Memory B cell (primary cell): ENCODE measurements around the gene BTG4.

ENCODE experiments used
- ATAC-seq: fragments of 150-1000 bp; cut with Tn5 transposase; 2 replicates; pipeline ENCODE4 v1.10.0; 2021; ENCODE audit warnings: low read depth, mild to moderate bottlenecking, moderate library complexity
- DNase-seq, 2 donors: peaks; one replicate each; pipeline ENCODE4 v3.0.0; 2022; ENCODE audit warnings: low spot score in 2 of 2
- H3K27ac Mint-ChIP-seq: one replicate; pipeline ENCODE4 v1.8.0; 2022; ENCODE audit warnings: mild to moderate bottlenecking, moderate library complexity, mixed read lengths
- H3K27me3 Mint-ChIP-seq: one replicate; pipeline ENCODE4 v1.8.0; 2022; ENCODE audit warnings: mixed read lengths
- H3K36me3 Mint-ChIP-seq: one replicate; pipeline ENCODE4 v1.8.0; 2022; ENCODE audit warnings: mild to moderate bottlenecking, mixed read lengths
- H3K4me1 Mint-ChIP-seq: one replicate; pipeline ENCODE4 v1.8.0; 2022; ENCODE audit warnings: mixed read lengths
- H3K4me3 Mint-ChIP-seq: one replicate; pipeline ENCODE4 v1.8.0; 2022; ENCODE audit warnings: mild to moderate bottlenecking, moderate library complexity, mixed read lengths
- H3K9me3 Mint-ChIP-seq: one replicate; pipeline ENCODE4 v1.8.0; 2022; ENCODE audit warnings: mixed read lengths

BTG4 gene

DNA sequence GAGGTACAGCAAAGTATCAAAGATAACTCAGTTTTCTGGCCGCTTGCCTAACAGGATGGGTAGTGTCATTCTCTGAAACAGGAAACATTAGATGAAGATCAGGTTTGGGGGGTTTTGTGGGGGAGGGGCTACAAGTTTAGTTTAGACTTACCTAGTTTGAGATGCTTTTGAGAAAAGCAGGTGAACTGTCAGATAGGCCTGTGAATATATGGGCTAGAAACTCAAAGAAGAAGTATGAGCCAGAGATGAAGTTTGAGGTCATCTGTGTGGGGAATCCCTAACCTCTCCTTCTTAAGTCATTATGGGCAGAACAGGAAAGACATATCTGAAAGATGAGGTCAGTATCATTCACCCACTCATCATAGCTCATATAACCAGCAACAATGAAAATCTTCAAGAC is 14.3 kb upstream of the BTG4 start:
- ATAC-seq (peak; percentile 85), DNase-seq (no peak)
- H3K36me3 Mint-ChIP-seq, result no peaks in the 10 kb centered on the region
- no peaks in the 10 kb centered on the region for H3K4me1 Mint-ChIP-seq
- H3K27me3 Mint-ChIP-seq, result peaks cover 12% of the 10 kb centered on the region
- H3K4me3 Mint-ChIP-seq, result no peak overlapping the region
- no peaks in the 10 kb centered on the region for H3K9me3 Mint-ChIP-seq
- no peak overlapping the region for H3K27ac Mint-ChIP-seq

DNA sequence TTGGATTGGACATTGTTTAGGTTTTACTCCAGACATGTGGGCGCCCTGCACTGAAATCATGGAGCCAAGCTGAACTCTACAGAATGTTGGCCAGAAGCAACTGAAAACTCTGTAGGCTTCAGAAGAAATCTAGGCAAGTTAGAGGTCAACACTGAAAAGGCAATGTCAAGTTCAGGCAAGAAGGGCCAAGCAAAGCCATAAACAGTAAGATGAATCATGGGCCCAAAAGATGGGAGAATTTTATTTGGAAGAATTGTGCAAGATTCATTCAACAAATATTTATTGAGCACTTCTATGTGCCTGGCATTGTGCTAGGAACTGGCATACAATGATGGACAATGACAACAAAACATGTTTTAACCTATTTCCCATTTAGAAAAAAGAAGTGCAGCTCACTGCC is 13.3 kb upstream of the BTG4 start:
- no peaks in the 10 kb centered on the region for H3K9me3 Mint-ChIP-seq
- no peak for ATAC-seq
- peaks cover 10% of the 10 kb centered on the region for H3K27me3 Mint-ChIP-seq
- H3K27ac Mint-ChIP-seq, result peak overlapping the region; percentile 10
- no peaks in the 10 kb centered on the region for H3K4me1 Mint-ChIP-seq
- no peak for DNase-seq
- H3K4me3 Mint-ChIP-seq, result no peak overlapping the region
- no peaks in the 10 kb centered on the region for H3K36me3 Mint-ChIP-seq

DNA sequence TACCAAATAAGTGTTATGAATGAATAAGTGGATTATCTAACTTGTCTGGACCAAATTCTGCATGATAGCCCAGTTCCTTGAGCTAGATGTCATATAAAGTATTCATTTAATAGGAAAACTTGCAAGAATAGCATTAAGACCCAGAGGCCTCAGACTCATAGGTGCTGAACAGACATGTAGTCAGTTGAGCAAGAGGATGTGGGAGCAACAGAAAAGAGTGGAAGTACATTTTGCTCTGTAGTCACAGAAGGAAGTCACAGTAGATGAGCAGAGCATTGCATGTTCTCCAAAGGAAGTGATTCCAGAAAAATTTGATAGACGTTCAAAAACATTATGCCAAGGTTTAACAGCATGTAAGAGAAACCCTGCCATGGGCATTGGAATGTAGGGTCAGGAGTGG is 11.9 kb upstream of the BTG4 start:
- Mint-ChIP-seq H3K9me3 (no peaks in the 10 kb centered on the region), H3K36me3 (no peaks in the 10 kb centered on the region), H3K4me1 (no peaks in the 10 kb centered on the region), H3K4me3 (no peak overlapping the region), H3K27me3 (peaks cover 10% of the 10 kb centered on the region), H3K27ac (no peak overlapping the region)
- ATAC-seq (no peak), DNase-seq (no peak)

DNA sequence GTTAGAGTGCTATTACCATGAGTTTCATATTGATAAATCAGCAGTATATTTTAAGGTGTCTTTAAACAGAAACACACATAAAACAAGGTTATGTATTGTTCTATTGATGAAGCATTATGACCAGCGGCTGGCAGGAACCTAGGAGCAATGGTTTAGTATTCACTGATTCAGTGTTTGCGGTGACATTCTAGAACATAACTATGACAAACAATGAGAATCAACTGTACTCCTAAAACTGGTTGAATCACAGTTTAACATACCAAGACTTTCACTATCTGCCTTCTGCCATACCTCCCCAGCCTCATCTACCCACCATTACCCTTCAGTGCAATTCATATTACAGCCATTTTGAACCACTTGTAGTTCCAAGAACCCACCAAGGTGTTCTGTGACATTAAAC is 11.2 kb upstream of the BTG4 start:
- ATAC-seq (no peak), DNase-seq (no peak)
- H3K4me3 Mint-ChIP-seq, result no peak overlapping the region
- H3K4me1 Mint-ChIP-seq, result no peaks in the 10 kb centered on the region
- H3K27ac Mint-ChIP-seq, result no peak overlapping the region
- H3K36me3 Mint-ChIP-seq, result no peaks in the 10 kb centered on the region
- peaks cover 10% of the 10 kb centered on the region for H3K27me3 Mint-ChIP-seq
- no peaks in the 10 kb centered on the region for H3K9me3 Mint-ChIP-seq

DNA sequence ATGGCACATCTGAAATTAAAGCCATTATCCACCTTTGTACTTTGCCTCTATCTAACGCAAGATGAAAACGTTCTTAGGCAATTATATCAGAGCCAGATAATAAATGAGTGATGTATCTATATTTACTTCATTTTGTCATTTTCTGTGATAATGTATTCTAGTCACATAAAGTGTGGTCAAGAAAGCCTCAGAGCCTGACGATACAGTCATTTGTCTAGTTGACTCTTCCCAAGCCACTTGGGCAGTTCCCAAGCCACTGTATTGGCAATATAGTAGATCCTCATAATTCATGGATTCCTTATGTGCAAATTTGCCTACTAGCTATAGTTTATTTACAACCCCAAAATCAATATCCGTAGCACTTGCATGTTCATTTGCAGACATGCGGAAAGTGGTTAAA is 10.2 kb upstream of the BTG4 start:
- no peaks in the 10 kb centered on the region for H3K36me3 Mint-ChIP-seq
- peaks cover 10% of the 10 kb centered on the region for H3K27me3 Mint-ChIP-seq
- no peak for DNase-seq
- H3K4me1 Mint-ChIP-seq, result no peaks in the 10 kb centered on the region
- H3K27ac Mint-ChIP-seq, result no peak overlapping the region
- H3K9me3 Mint-ChIP-seq, result no peaks in the 10 kb centered on the region
- ATAC-seq, result no peak
- no peak overlapping the region for H3K4me3 Mint-ChIP-seq

DNA sequence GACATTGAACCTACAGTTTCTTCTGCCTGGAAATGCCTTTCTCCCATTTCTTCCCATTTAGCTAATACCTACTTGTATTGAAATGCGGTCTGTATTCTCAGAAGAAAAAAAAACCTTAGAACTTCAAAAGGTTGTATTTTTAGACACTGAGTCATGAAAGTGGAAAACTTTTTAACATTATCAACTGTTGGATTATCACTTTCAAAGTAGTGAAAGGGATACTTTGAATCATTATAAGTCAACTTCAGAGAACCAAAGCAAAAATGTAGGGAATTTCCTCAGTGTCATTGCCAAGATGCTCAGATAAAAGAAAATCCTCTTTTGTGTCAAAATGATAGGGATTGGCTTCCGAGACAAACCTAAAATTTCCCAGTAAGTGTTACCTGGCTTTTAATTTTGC is 8.9 kb upstream of the BTG4 start:
- Mint-ChIP-seq H3K27ac (no peak overlapping the region), H3K36me3 (no peaks in the 10 kb centered on the region), H3K4me3 (no peak overlapping the region), H3K27me3 (peaks cover 10% of the 10 kb centered on the region), H3K4me1 (no peaks in the 10 kb centered on the region), H3K9me3 (no peaks in the 10 kb centered on the region)
- no peak for DNase-seq
- no peak for ATAC-seq

DNA sequence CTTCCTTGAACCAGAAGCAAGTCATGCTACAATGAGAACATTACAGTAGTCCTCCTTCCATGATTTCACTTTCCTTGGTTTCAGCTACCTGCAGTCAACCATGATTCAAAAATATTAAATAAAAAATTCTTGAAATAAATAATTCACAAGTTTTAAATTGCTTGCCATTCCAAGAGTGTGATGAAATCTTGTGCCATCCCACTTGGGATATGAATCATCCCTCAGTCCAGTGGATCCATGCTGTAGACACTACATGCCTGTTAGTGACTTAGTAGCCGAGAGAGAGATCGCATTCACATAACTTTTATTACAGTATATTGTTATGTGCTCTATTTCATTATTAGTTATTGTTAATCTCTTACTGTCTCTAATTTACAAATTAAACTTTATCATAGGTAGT is 8.4 kb upstream of the BTG4 start:
- no peaks in the 10 kb centered on the region for H3K9me3 Mint-ChIP-seq
- no peak for ATAC-seq
- H3K4me3 Mint-ChIP-seq, result no peak overlapping the region

DNA sequence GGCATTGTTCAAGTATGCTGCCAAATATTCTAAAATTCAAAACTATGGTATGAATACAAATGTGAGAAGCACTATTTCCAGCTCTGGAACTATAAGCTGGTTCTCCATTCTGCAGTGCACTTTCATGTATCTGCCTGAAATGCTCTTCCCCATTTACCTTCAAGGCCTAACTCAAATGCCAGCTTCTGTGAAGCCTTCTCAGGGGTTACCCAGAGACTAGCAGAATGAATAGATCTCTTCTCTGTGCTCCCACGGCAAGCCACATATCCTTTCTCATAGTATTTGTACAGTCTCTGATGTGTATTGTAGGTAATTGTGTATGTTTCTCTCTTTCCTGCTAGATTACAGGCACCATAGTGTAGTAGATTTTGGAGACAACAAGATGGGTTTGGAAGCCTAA is 6.5 kb upstream of the BTG4 start:
- H3K27me3 Mint-ChIP-seq, result peaks cover 5% of the 10 kb centered on the region
- peaks cover 2% of the 10 kb centered on the region for H3K4me1 Mint-ChIP-seq
- DNase-seq (no peak), ATAC-seq (no peak)
- H3K27ac Mint-ChIP-seq, result no peak overlapping the region
- no peak overlapping the region for H3K4me3 Mint-ChIP-seq
- H3K9me3 Mint-ChIP-seq, result no peaks in the 10 kb centered on the region
- H3K36me3 Mint-ChIP-seq, result no peaks in the 10 kb centered on the region

More for the DNA sequence above, 8.4 kb upstream of the BTG4 start:
- Mint-ChIP-seq H3K27me3 (peaks cover 7% of the 10 kb centered on the region), H3K36me3 (no peaks in the 10 kb centered on the region), H3K4me1 (no peaks in the 10 kb centered on the region), H3K27ac (no peak overlapping the region)
- DNase-seq, result no peak

DNA sequence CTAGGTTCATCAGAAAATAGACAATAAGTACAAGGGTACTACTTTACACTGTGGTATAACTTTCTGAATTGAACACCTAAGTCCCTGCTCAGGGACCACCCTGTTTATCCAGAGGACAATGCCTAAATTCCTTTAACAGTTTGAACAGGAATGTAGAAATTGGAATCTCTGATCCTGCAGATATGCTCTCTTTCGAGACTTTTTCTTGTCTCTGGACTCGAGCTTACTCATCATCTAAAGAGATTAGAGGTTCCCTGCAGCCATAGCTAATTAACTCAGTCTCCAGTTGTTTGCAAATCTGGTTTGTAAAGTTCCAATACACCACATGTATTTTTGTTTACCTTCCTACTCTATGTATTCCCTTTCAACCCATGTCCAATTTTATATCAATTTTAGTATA is 3.4 kb upstream of the BTG4 start:
- Mint-ChIP-seq H3K36me3 (no peaks in the 10 kb centered on the region), H3K9me3 (no peaks in the 10 kb centered on the region), H3K27ac (no peak overlapping the region), H3K4me1 (peaks cover 7% of the 10 kb centered on the region), H3K27me3 (peaks cover 14% of the 10 kb centered on the region), H3K4me3 (no peak overlapping the region)
- ATAC-seq (no peak), DNase-seq (no peak)

DNA sequence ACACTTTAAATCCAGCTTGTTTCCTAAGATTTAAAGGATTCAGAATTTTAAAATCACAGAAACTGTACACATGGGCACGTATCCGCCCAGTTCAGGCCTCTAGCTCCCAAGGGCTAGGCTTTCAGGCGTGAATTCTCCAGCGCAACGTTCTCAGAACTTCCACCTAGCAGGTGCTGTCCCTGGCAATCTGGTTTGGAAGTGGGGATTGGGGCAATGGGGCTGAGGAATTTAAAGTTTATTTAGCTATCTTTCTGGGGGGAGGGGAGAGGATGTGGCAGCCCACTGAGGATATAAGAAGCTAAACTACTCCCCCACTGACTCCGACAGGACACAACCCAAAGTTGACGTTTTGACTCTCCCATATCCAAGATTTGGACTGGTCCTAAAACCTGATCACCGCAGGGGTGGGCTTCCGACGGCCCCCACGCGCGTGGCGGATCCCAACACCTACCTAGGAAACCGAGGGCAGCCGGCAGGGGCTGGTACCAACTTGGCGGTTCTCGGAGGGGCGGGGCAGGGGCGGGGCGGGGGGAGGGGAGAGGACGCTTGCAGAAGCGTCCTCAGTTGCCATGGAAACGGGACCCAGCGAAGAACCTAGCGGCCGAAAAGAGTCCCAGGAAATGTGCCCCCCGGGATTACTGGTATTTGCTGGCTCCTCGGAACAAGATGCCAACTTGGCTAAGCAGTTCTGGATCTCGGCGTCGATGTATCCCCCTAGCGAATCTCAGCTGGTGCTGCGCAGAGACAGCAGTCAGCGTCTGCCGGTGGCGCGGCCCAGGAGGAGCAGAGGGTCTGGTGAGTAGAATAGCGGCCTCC is 2.2 kb upstream of the BTG4 start, which contains the start of gene HOATZ:
HOATZ (plus strand) TSS at position 563 of the 816 bp plus-strand sequence; CDS start at position 570, 7 bp downstream.
- no peaks in the 10 kb centered on the region for H3K36me3 Mint-ChIP-seq
- peaks cover 7% of the 10 kb centered on the region for H3K4me1 Mint-ChIP-seq
- ATAC-seq, result peak; percentile 55
- peak within 1 kb of the TSS; percentile 43 for H3K4me3 Mint-ChIP-seq
- H3K27ac Mint-ChIP-seq, result no peak within 1 kb of the TSS
- no peaks in the 10 kb centered on the region for H3K9me3 Mint-ChIP-seq
- peak; percentile 19 to 23 for DNase-seq
- peaks cover 18% of the 10 kb centered on the region for H3K27me3 Mint-ChIP-seq

DNA sequence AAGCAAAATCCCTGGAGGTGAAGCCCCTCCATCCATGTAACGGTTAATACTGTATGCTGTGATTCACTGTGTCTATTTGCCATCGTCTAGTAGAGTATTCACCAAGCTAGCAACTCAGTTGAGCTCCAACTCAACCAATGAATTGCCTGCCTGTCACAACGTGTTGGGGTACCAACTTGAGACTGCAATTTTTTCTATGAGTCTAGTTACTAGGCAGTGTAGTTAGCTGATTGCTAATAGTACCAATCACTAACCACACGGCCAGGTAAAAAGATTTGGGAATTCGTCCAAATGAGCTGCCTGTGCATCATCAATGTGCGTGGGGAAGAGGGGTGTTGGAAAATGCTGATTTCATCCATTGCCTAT is 1.0 kb upstream of the BTG4 start:
- H3K27ac Mint-ChIP-seq, result no peak overlapping the region
- H3K4me1 Mint-ChIP-seq, result peaks cover 7% of the 10 kb centered on the region
- DNase-seq, result peak in 1 of 2 donors; percentile 17
- H3K36me3 Mint-ChIP-seq, result no peaks in the 10 kb centered on the region
- peaks cover 18% of the 10 kb centered on the region for H3K27me3 Mint-ChIP-seq
- H3K9me3 Mint-ChIP-seq, result no peaks in the 10 kb centered on the region
- peak; percentile 33 for ATAC-seq
- peak overlapping the region; percentile 38 for H3K4me3 Mint-ChIP-seq

DNA sequence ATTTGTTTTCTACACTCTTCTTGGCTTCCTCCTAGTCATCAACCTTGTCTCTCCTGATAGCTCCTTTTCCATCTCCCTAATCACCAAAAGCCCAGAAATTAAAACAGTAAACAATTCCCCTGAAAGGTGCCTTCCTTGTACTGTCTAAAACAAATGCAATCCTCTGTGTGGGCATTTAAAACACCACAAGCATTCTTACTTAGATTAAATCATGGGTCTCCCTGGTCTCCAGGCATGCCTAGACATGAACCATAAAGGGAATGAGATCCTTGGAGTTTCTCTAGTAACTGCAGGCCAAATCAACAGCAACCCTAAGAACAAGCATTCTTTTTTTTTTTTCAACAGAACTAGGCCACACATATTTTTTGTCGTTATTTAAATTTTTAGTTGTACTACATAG is 1.9 kb downstream of the BTG4 start:
- Mint-ChIP-seq H3K4me1 (peaks cover 7% of the 10 kb centered on the region), H3K36me3 (no peaks in the 10 kb centered on the region), H3K4me3 (no peak overlapping the region), H3K27me3 (peaks cover 21% of the 10 kb centered on the region), H3K9me3 (no peaks in the 10 kb centered on the region), H3K27ac (no peak overlapping the region)
- DNase-seq (no peak), ATAC-seq (no peak)

DNA sequence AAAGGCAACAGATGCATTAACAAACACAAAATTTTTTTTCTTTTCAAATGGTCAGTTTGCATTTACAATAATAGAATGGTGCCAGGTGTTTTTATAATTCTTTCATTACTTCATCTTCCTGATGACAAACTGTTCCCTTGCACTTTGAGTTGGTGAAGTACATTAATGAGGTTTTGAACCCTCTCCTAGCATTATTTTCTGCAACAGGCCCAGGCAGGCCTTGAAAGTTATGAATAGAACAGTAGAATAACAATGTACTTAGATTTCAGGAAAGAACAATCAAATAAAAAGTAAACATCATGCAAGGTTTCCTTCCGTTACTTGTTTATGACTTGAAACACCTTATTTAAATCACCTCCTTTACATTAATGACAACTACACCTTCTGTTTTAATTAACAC is 9.6 kb downstream of the BTG4 start:
- peaks cover 11% of the 10 kb centered on the region for H3K27me3 Mint-ChIP-seq
- ATAC-seq, result no peak

DNA sequence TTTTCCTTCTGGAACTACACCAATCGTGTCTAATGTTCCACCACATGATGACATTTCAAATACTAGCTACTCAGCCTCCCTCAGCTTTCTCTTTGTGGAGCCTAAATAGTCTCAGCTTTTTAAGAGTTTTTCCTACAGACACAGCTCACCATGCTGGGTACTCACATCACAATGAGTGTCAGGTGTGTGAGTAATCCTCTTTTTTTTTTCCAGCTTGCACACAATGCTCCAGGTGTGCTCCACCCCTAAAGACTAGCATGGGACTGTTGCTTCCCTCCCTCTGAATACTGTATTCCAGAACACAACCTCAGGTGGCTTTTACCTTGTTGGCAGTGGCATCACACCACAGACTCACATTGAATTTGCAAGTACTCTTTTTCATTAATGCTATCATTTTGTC is 11.7 kb downstream of the BTG4 start:
- DNase-seq, result no peak
- Mint-ChIP-seq H3K27ac (no peak overlapping the region), H3K9me3 (no peaks in the 10 kb centered on the region), H3K36me3 (no peaks in the 10 kb centered on the region), H3K4me1 (no peaks in the 10 kb centered on the region), H3K27me3 (peaks cover 11% of the 10 kb centered on the region), H3K4me3 (no peak overlapping the region)
- no peak for ATAC-seq

More for the DNA sequence above, 9.6 kb downstream of the BTG4 start:
- H3K9me3 Mint-ChIP-seq, result no peaks in the 10 kb centered on the region
- DNase-seq, result no peak
- H3K4me3 Mint-ChIP-seq, result no peak overlapping the region
- no peaks in the 10 kb centered on the region for H3K4me1 Mint-ChIP-seq
- no peak overlapping the region for H3K27ac Mint-ChIP-seq
- H3K36me3 Mint-ChIP-seq, result no peaks in the 10 kb centered on the region

DNA sequence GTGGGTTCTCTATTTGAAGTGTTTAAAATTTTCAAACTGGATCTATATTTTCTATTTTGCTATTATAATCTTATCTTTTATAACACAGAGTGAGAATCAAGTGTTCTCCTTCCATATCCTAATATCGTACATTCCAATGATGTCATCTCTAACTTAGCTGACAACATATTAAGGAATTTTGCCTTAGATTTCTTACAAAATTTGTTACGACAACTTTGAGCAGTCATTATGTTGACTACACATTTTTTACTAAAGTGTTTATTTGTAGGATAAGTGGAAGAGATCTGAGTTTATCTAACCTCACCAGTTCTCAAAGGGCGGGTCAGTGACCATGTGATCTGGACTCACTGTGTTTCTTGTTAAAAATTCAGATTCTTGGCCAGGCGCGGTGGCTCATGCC is 12.7 kb downstream of the BTG4 start:
- Mint-ChIP-seq H3K27ac (no peak overlapping the region), H3K9me3 (no peaks in the 10 kb centered on the region), H3K4me3 (no peak overlapping the region), H3K36me3 (no peaks in the 10 kb centered on the region), H3K27me3 (peaks cover 12% of the 10 kb centered on the region), H3K4me1 (no peaks in the 10 kb centered on the region)
- no peak for DNase-seq
- no peak for ATAC-seq
